C4-2B (cell line): Measurements from ENCODE around the gene FAAH.

Source experiments
- CTCF ChIP-seq: fragments of 450-650 bp; conservative IDR thresholded peaks from 2 replicates; pipeline ENCODE4 v1.5.1; 2017; ENCODE audit warnings: mild to moderate bottlenecking
- ZFX ChIP-seq: fragments of 450-650 bp; IDR thresholded peaks from 2 replicates; pipeline ENCODE4 v1.6.1; 2017

GRCh38 chr1:46449223-46450159 lies 55.4 kb downstream of the FAAH start:
- no peak for TF ChIP-seq CTCF
- TF ChIP-seq ZFX, result no peak
